ENCODE data around the gene TUBA3C. TPM values are rescaled to one million over a fixed set of nuclear protein-coding genes. Genes with fewer than 3 reads are reported as not detected.

TUBA3C gene
- total RNA-seq, 1 experiment from 2014 or later = not detected

DNA sequence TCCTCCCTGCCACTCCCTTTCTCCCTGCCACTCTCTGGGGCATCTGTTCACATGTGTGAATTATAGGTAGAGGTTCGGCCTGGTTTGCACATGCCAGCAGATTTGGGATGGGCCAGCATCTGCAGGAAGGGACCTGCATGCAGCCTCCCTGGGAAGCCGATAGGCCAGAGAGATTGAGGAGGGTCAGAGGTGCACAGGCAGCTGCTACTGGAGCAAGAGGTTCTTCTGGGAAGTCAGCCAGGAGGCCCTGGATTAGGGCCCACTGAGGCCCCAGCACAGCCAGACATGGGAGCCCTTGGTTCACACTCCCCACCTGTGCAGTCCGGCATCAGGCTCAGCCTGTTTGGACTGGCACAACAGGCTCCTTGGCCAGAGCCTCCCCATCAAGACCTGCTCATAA, 12.1 kb downstream of the TUBA3C start:
- no peak for DNase-seq (ENCODE audit: low read depth)

GRCh38 chr13:19161308-19161707, 20.3 kb downstream of the TUBA3C start:
- DNase-seq (ENCODE audit: low read depth) = no peak

DNA sequence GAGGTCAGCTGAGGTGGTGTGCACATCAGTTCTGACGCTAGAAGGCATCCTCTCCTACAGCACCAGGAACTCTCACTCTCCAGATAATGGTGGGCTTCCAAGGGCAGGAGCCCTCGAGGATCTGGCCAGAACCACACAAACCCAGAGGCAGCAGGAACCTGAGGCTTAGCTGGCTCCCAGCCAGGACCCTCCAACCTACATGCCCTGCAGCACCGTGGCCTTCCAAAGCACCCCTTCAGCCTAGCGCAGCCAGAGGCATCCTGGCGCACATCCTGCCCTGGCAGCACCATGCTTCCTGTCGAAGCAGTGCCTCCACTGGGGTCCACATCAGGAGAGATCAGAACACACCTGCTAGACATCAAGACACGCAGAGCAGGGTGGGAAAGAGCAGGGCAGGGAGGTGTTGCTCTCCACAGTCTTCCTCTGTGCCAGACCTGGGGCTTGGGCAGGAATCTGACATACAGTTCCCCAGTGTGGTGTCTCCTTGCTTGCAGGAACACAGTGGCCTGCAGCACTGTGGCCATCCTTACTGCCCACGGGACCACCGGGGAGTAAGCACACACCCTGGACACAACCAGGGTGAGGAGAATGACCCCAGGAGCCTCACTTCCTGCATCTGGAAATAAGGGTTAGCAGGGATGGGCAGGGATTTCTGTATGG, 21.7 kb downstream of the TUBA3C start:
- DNase-seq (ENCODE audit: low read depth) = no peak

DNA sequence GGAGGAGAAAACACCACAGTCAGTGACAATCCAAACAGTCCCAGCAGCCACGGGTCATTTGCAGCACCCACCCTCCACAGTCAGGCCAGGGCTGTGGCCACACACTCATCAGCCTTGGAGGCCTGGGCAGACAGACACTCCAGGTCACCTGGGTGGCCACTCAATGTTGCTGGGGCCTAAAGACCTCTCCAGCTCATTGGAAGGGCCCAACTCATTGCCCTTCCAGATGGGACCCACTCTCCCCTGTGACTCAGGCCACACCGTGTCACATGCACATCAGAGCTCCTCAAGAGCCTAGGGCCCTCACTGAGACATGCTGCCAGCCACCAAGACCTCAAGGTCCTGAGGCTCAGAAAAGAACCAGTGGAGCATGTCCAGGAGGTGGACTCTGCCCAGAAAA, 22.4 kb downstream of the TUBA3C start:
- no peak for DNase-seq (ENCODE audit: low read depth)

DNA sequence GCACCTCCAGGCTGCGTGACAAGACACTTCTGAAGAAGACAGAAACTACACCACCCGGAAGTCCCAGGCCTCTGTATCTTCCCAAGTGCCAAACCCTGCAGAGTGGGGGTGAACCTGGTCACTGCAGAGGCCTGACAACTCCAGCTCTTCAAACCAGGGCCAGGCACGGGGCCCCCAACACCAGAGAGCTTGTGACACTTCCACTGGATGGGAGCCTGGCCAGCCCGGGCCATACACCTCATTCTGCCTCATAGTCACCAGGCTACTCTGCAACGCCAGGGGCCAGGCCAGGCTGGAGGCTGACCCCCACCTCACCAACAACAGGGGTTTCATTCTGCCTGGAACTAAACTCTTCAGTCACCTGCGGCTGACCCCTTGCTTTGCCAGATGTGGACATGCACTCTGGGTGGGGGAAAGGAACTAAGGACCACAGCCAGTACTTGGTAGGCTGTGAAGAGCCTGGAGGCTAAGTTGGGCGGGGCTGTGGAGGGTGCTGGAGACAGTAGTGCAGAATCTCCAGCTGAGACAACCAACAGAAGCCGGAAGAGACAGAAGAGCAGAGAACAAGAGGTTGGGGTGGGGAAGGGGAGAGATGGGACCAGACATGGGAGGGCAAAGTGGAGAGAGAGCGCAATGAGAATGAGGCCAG, 23.0 kb downstream of the TUBA3C start:
- no peak for DNase-seq (ENCODE audit: low read depth)

- DNase-seq (ENCODE audit: low read depth) = no peak
Measured at GRCh38 chr13:19158006-19158405, 23.6 kb downstream of the TUBA3C start.

- DNase-seq (ENCODE audit: low read depth) = no peak
Measured at GRCh38 chr13:19157461-19157860, 24.2 kb downstream of the TUBA3C start.

DNA sequence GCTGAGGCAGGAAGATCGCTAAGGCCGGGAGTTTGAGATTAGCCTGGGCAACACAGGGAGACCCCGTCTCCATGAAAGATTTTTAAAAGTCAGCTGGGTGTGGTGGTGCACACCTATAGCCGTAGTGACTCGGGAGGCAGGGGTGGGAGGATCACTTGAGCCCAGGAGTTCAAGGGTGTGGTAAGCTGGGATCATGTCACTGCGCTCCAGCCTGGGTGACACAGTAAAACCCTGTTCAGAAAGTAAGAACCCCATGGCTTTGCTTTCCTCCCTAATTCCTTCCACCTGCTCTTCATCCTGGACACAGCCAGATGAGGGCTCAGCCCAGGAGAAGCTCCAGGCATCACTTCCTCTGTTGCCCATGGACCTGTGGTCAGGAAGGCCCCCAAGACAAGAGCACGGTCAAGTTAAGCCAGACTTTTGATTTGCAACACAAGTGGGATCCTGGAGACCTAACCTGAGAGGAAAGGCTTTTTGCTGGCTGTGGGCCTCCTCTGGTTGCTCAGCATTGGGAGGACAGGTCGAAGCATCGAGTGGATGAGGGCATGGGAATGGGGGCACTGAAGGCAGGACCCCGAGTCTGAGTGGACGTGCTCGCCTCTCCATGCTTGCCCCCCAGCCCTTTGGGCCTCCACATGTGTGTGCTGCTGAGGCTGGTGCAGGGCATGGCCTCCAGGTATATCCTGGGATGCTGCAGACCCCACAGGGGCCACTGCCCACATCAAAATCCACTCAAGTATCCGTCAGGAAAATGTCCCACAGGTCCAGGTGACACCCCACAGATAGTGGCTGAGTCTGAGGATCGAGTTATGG, 25.4 kb downstream of the TUBA3C start:
- DNase-seq (ENCODE audit: low read depth) = no peak

DNA sequence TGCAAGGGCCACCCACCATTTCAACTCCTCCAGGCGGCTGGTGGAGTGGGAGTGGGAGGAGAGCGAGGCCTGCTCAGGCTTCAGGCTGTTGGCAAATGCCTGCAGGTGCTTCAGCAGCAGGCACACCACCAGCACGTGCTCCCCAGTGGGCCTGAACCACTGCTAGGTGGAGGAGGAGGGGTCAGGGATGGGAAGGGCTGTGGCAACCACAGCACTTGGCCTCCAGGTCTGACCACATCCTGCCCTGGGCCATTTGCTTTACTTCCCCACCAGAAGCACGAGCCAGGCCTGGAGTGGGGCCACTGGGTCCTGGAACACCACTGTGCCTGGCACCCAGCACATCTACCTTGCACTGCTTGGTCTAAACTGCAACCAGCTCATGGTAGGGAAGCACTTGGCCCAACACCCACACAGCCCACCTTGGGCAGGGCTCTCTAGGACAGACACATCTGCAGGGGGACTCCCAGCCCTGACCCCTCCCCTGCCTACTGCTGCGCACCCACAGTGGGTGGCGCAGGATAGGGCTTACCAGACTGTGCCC, 26.2 kb downstream of the TUBA3C start:
- no peak for DNase-seq (ENCODE audit: low read depth)

- DNase-seq (ENCODE audit: low read depth) = no peak
Measured at GRCh38 chr13:19154843-19155242, 26.8 kb downstream of the TUBA3C start.

GRCh38 chr13:19153782-19154450, 27.7 kb downstream of the TUBA3C start:
- DNase-seq (ENCODE audit: low read depth) = no peak

- no peak for DNase-seq (ENCODE audit: low read depth)
Measured at GRCh38 chr13:19152403-19152802, 29.2 kb downstream of the TUBA3C start.

GRCh38 chr13:19151581-19152263, 29.9 kb downstream of the TUBA3C start:
- no peak for DNase-seq (ENCODE audit: low read depth)

GRCh38 chr13:19150712-19151228, 30.9 kb downstream of the TUBA3C start:
- no peak for DNase-seq (ENCODE audit: low read depth)

DNA sequence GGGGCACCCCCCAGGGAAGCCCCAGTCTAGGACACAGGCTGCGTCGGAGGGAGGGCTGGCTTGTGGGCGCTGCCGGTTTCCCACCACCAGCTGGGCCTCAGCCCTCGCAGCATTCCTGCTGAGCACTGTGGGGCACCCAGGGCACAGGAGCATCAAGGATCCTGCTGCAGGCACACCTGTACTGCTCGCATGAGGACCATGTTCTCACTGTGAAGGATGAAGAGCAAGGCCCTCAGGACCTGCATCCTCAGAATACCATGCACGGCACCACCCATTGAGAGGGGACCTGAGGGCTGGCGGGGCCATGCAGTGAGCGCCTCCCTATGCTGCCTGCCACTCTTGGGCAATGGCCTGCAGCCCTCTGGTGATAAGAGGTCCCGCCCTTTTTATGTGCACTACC, 31.4 kb downstream of the TUBA3C start:
- no peak for DNase-seq (ENCODE audit: low read depth)

GRCh38 chr13:19148561-19148960, 33.1 kb downstream of the TUBA3C start:
- no peak for DNase-seq (ENCODE audit: low read depth)
